Type B pancreatic cell (in vitro differentiated cells): ENCODE results near the gene GBGT1. TPM values are rescaled to one million over a fixed set of nuclear protein-coding genes. Genes with fewer than 3 reads are reported as not detected.
A peak's percentile ranks its signal among the peaks of the same experiment; 100 is the strongest.

Experiments
- DNase-seq: peaks from one replicate; pipeline ENCODE4 v3.0.0; 2021; ENCODE audit warnings: mixed read lengths; ENCODE audit not compliant: unreplicated experiment; ENCODE audit errors: extremely low spot score
- H3K27ac Mint-ChIP-seq: 2 replicates; pipeline ENCODE4 v1.8.0; 2021; ENCODE audit warnings: mild to moderate bottlenecking, mixed read lengths
- H3K27me3 Mint-ChIP-seq: 2 replicates; pipeline ENCODE4 v1.8.0; 2021; ENCODE audit warnings: mixed read lengths
- H3K36me3 Mint-ChIP-seq: 2 replicates; pipeline ENCODE4 v1.8.0; 2021; ENCODE audit warnings: mixed read lengths
- H3K4me1 Mint-ChIP-seq: one replicate; pipeline ENCODE4 v1.8.0; 2021; ENCODE audit warnings: mixed read lengths; ENCODE audit not compliant: unreplicated experiment
- H3K4me3 Mint-ChIP-seq: 2 replicates; pipeline ENCODE4 v1.8.0; 2021; ENCODE audit warnings: mild to moderate bottlenecking, mixed read lengths
- H3K9me3 Mint-ChIP-seq: 2 replicates; pipeline ENCODE4 v1.8.0; 2021; ENCODE audit warnings: mixed read lengths
- CTCF ChIP-seq: fragments of 200-600 bp; sonication (generic); conservative IDR thresholded peaks from 2 replicates; pipeline ENCODE4 v1.5.0; 2021; ENCODE audit warnings: antibody characterized with exemption, mild to moderate bottlenecking
- total RNA-seq: library from RNA; stranded (reverse); gene quantifications from 2 replicates; pipeline ENCODE4 v1.2.1, GENCODE V29; 2021; ENCODE audit warnings: low replicate concordance

Gene GBGT1
- total RNA-seq, 1 donor from 2014 or later, result 21.0 TPM

DNA sequence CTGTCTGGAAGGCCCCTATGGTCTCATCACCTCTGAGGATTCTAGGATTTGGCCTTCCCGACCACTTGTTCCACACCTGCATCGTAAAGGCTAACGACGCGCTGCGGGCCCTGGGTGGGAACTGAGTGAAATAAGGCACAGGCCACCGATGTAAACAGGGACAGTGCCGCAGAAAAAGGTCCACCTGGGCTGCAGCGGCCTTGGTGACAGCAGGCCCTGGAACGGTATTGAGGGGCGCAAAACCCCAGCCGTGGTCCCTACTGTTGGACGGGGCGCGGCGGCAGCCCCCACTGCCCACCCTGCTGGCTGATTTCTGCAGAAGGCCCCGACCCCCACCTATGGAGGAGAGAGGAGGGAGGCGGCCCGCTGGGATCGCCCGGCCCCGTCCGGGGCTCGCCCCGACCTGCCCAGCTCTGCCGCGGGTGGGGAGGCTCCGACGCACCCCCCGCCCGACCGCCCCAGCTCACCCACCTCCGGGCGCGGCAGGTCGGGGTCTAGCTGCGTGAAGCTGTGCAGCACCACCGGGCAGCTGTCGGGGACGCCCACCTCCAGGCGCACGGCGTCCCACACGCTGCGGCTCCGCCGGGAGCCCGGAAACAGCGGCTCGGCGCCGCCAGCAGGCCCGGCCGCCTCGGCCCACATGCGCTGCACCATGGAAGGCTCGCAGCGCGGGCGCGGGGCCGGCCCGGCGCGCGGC, 43.1 kb downstream of the GBGT1 start:
- peaks cover 52% of the 10 kb centered on the region for H3K4me1 Mint-ChIP-seq
- H3K27ac Mint-ChIP-seq, result peak overlapping the region; percentile 84
- no peak for DNase-seq
- H3K9me3 Mint-ChIP-seq, result no peaks in the 10 kb centered on the region
- no peaks in the 10 kb centered on the region for H3K27me3 Mint-ChIP-seq
- TF ChIP-seq CTCF, result no peak
- H3K4me3 Mint-ChIP-seq, result peak overlapping the region; percentile 88
- H3K36me3 Mint-ChIP-seq, result no peaks in the 10 kb centered on the region

DNA sequence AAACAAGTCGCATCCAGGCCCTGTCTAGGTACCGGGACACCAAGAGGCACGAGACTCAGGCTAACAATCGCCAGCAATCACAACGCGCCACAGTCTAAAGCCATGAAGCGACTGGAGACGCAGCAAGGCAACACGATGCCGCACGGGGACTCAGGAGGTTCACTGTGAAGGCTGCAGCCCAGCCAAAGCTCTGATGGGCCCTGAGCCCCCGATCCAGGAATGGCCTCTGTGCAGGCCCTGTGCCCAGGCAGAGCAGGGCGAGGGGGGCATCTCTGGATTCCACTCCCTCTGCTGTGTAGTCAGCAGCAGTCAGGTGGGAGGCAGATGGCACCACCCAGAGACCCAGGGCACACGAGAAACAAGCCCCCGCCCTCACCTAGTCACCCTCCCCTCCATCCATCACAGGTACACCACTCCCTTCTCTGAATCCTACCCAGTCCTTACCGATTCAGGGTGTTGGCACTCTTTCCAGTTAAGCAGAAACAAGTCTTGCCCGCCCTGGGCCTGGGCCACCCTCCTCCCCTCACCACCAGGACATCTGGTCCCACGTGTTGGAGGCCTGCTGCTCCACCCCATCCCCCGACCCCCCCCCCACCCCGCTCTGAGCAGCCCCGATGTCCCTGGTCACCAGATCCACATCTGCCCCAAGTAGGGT, 43.7 kb downstream of the GBGT1 start:
- TF ChIP-seq CTCF, result no peak
- Mint-ChIP-seq H3K4me3 (peak overlapping the region; percentile 88), H3K27ac (peak overlapping the region; percentile 84), H3K4me1 (peaks cover 54% of the 10 kb centered on the region), H3K27me3 (no peaks in the 10 kb centered on the region), H3K9me3 (no peaks in the 10 kb centered on the region), H3K36me3 (no peaks in the 10 kb centered on the region)
- no peak for DNase-seq

GRCh38 chr9:133119103-133119845, 44.4 kb downstream of the GBGT1 start:
- Mint-ChIP-seq H3K27me3 (no peaks in the 10 kb centered on the region), H3K4me1 (peaks cover 59% of the 10 kb centered on the region), H3K4me3 (peak overlapping the region; percentile 88), H3K9me3 (no peaks in the 10 kb centered on the region), H3K36me3 (no peaks in the 10 kb centered on the region), H3K27ac (peak overlapping the region; percentile 84)
- DNase-seq, result no peak
- no peak for TF ChIP-seq CTCF

DNA sequence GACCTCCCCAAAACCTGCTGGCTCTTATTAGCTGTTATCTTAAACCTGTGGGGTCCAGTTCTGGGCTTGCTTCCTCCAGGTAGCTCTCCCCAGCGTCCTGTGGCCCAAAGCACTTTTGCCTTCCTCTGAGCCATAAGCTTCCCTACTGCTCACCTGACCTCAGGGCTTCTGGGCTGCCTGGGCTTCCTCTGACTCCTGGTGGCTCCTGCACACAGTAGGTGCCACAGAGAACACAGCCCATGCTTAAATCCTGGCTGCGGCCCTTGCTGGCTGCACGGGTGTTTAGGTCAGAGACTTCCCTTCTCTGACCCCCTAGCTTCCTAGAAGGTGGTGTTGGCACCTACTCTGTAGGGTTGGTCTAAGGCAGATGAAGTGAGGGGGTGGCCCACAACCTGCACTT, 45.1 kb downstream of the GBGT1 start:
- DNase-seq, result no peak
- Mint-ChIP-seq H3K9me3 (no peaks in the 10 kb centered on the region), H3K36me3 (no peaks in the 10 kb centered on the region), H3K27me3 (no peaks in the 10 kb centered on the region), H3K4me3 (peak overlapping the region; percentile 88), H3K27ac (peak overlapping the region; percentile 84), H3K4me1 (peaks cover 57% of the 10 kb centered on the region)
- TF ChIP-seq CTCF, result no peak

- no peak for DNase-seq
- Mint-ChIP-seq H3K36me3 (no peaks in the 10 kb centered on the region), H3K4me3 (peak overlapping the region; percentile 32), H3K27me3 (no peaks in the 10 kb centered on the region), H3K4me1 (peaks cover 53% of the 10 kb centered on the region), H3K9me3 (no peaks in the 10 kb centered on the region), H3K27ac (peak overlapping the region; percentile 84)
- TF ChIP-seq CTCF, result no peak
These were observed 45.6 kb downstream of the GBGT1 start for GRCh38 chr9:133118179-133118520.
